GM18517 (cell line): ENCODE results near the gene CACNG3.
"Not testable (repeated sequence)": the region's sequence is repeated elsewhere in the genome, so short reads cannot be mapped to it uniquely, and the experiment has no call there.

Experiments
- ATAC-seq: cut with Tn5 transposase; IDR thresholded peaks from one replicate; pipeline ENCODE4 v1.9.1; 2021; ENCODE audit warnings: mild to moderate bottlenecking, moderate library complexity; ENCODE audit not compliant: unreplicated experiment

Gene CACNG3

GRCh38 chr16:24255456-24256371, at the start of gene CACNG3:
Gene CACNG3, plus strand, starts transcription at chr16:24256335. Its CDS starts 420 bp downstream, at chr16:24256755.
- ATAC-seq: no peak

DNA sequence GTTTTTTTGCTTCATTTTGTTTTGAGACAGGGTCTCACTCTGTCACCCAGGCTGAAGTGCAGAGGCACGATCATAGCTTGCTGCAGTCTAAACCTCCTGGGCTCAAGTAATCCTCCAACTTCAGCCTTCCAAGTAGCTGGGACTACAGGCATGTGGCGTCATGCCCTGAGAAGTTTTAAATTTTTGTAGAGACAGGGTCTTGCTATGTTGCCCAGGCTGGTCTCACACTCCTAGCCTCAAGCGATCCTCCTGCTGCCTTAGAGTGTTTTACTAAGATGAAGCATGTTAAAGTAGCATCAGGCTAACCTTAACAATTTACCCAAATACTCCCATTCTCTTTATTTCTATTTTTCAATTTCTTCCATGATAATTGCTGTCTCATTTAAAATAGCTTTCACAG, 49.2 kb upstream of the CACNG3 start:
- no peak for ATAC-seq

- no peak for ATAC-seq
These were observed 47.4 kb upstream of the CACNG3 start for GRCh38 chr16:24208710-24209109.

DNA sequence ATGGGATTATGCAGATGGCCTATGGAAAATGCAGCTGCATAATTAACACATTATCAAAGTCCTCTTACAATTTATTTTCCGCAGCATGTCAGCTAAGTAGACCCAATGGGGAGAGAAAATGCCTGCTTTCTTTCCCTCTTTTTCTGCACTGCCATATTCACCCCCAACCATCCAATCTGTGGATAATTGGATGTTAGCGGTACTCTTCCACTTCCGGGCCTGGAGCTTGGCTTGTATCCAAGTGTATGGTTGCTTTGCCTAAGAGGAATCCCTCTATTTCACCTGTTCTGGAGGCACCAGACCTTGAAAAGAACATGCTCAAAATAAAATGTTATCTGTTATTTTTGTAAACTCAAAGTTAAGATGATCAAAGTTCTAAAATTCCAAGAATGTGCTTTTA, 41.1 kb upstream of the CACNG3 start:
- no peak for ATAC-seq

- no peak for ATAC-seq
These were observed 39.2 kb upstream of the CACNG3 start for GRCh38 chr16:24216961-24217360.

DNA sequence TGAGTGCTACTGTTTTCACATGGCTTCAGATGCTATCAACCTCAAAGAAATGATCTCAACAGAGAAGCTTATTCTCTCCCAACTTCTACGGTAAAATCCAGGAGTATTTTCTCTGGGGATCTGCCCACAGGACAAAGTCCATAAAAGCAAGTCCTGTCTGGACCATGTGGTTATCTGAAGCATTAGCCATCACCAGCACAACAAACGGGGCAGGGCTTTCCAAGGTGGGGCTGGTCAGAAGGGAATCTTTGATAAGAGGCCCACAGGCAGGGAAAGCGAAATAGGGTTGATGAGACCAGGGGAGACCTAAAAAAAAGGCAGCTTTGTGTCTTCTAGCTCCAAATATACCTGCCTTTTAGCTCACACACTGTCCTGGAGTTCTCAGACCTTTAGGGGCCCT, 38.7 kb upstream of the CACNG3 start:
- no peak for ATAC-seq

GRCh38 chr16:24218299-24218698, 37.8 kb upstream of the CACNG3 start:
- ATAC-seq: no peak

DNA sequence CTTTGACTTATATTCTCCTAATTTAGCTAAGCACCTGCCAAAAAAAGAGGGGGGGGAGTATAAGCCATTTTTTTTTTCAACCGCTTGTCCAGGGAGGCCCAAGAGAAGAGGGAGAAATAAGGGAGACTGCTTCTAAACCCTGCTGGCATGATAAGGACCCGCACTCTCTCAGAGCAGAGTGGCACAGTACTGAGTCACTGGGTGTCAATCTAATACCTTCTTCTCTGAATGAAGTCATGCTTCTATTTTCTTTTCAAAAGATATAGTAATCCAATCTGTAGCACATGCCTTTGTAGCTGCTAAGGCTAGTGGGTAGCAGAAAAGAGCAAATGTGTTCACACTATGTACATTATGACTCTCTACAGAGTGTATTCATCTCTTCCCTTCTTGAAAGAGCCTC, 34.9 kb upstream of the CACNG3 start:
- no peak for ATAC-seq

DNA sequence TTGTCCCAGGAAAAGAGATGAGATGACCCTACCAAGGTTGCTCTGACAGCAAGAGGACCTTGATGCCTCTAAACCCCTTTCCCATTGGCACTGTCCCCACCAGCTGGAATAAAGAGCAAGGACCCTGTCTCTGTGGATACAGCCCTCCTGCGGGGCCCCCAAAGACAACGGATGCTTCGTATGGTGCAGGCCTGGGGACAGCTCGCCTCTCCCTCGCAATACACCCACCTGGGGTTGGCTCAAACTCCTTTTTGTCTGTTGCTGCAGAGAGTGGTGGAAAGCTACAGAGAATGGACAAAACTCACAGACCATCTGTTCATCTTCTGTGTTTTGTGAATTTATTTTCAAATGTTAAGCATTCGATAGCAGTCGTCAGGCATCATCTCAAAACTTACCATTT, 27.6 kb upstream of the CACNG3 start:
- no peak for ATAC-seq

DNA sequence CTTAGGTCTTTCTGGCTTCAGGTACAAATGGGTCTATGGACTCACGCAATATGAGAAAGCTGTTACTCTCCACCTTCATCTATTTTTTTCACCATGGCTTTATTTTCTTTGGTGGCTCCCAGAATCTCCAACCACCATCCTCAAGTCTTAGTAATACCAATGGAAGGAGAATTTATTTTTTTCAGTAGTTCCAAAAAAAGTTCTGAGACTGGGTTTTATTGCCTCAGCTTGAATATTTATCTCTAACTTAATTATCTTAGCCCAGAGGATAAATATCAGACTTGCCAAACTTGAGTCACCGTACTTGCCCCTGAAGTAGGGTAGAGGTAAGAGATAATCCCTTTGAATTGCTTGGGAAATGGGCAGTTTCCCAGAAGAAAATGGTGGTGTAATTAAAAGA, 23.2 kb upstream of the CACNG3 start:
- no peak for ATAC-seq

DNA sequence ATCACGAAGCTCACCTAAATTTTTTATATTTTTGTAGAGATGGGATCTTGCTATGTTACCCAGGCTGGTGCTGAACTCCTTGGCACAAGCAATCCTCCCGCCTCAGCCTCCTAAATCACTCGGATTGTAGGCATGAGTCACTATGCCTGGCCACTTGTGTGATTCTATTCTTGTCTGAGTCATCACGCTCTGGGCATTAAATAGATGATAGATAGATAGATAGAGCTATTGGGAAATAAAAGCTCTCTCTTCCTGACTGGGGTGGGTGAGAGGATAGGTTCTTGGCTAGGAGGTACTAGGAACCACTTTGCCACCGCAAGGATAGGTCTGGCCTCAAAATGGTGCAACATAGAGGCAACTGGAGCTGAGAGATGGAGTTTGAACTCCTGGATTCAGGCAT, 21.4 kb upstream of the CACNG3 start:
- ATAC-seq: no peak

- ATAC-seq: no peak
These were observed 20.3 kb upstream of the CACNG3 start for GRCh38 chr16:24235806-24236205.

DNA sequence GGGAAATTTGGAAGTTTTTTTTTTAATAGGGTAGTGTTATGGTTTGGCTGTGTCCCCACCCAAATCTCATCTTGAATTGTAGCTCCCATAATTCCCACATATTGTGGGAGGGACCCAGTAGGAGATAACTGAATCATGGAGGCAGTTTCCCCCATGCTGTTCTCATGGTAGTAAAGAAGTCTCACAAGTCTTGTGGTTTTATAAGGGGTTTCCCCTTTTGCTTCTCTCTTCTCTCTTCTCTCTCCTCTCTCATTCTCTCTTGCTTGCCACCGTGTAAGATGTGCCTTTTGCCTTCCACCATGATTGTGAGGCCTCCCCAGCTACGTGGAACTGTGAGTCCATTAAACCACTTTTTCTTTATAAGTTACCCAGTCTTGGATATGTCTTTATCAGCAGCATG, 17.3 kb upstream of the CACNG3 start:
- ATAC-seq: not testable (repeated sequence)

DNA sequence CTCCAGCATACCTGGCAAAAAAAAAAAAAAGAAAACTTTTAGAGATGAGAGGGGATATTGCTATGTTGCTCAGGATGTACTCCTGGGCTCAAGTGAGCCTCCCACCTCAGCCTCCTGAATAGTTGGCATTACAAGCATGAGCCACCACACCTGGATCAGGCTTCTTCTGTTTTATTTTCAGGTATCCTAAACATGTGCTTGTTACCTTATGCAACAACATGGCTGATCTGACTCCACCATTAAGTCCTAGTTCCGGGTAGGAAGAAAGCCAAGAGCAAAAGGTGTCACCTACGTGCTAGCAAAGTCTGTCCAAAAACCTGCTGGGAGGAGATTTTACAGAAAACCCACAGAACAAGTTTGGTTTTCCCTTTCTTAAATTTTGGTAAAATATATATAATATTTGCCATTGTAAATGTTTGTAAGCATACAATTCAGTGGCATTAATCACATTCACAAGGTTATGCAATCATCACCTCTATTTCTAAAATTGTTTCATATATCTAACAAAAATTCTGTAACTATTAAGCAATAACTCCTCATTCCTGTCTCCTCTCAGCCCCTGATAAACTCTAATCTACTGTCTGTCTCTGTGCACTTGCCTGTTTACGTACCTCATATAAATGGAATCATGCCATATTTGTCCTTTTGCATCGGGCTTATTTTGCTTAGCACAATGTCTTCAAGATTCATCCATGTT, 9.1 kb upstream of the CACNG3 start:
- no peak for ATAC-seq

DNA sequence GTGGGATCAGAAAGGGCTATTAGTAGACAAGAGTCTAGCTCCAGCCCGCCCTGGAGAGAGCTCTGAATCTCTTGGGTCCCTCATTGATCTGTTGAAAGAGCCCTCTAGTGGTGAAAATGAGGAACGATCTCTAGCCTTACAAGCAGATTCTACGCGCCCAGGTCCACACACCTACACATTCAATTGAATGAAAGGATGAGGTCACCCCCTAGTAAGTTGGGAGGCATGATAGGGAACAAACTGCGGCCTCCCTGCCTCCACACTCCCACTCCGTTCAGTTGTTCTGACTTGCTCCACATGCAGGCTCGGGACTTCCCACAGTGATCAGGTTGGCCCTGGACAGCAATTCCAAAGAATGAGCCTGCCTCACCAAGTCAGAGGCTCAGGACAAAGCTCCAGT, 2.9 kb upstream of the CACNG3 start:
- no peak for ATAC-seq

- ATAC-seq: no peak
These were observed 1.8 kb downstream of the CACNG3 start for GRCh38 chr16:24257958-24258357.

GRCh38 chr16:24258791-24259190, 2.7 kb downstream of the CACNG3 start:
- ATAC-seq: no peak

GRCh38 chr16:24262816-24263215, 6.7 kb downstream of the CACNG3 start:
- ATAC-seq: no peak

- no peak for ATAC-seq
These were observed 14.7 kb downstream of the CACNG3 start for GRCh38 chr16:24270721-24271442.

GRCh38 chr16:24272379-24272778, 16.2 kb downstream of the CACNG3 start:
- no peak for ATAC-seq

GRCh38 chr16:24273508-24274182, 17.5 kb downstream of the CACNG3 start:
- ATAC-seq: no peak
